Left hindlimb (tissue), 1 donor: ENCODE measurements around the gene ALDH9A1.

Experiments used
- DNase-seq: peaks from one replicate; pipeline ENCODE4 v3.0.0-alpha.2; 2018

Gene ALDH9A1

DNA sequence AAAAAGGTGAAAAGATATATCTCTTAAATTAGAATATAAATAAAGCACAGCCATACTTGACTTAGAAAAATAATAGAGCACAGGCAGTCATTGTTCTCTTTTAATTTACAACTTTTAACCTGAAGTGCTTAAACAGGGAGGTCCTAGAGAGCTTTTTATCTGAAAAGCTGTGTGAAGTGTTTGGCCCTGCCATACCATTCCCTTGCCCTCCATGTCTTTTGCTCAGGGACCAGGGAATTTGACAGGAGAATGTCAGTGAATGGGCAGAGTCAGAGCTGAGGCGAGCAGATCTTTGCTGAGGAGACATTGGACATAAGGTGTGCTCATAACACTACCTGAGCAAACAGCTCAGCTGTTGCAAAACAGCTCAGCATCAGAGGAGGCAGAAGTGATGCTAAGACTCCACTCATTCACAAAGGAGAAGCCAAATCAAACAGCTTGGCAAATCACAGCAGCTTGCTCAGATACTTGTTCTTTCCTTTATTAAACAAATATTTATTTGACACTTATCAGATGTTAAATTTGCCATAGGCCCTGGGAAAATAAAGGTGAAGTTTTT is 82.2 kb downstream of the ALDH9A1 start:
- no peak for DNase-seq
